ENCODE results near the gene MYO5B. TPM values are rescaled to one million over a fixed set of nuclear protein-coding genes. Genes with fewer than 3 reads are reported as not detected.

The MYO5B gene
- total and polyA plus RNA-seq, 4 donors = 5.4 to 23.4 (median 11.4) TPM

DNA sequence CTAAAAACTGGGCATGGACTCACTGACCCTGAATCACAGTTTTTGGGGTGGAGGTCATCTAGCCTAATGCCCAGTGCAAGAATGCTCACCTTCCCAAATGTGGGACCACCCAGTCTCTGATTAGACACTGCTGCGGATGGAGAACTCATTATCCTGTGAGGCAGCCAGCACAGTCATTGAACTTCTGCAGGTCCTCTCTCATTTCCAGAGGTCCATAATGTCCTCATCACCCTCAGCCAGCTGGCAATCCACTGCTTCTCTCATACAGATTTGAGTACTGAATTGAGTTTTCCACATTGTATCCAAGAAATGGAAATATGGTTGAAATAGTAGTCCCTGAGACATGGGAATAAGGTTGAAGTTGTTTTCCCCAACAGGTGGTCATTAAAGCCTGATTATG is 5.0 kb upstream of the MYO5B start:
- Histone ChIP-seq H3K9ac (ENCODE audit: low read depth in 1 of 2, low read length in 2 of 2) (no peak overlapping the region), H3K4me3 (ENCODE audit: low read depth in 1 of 3, low read length in 3 of 3) (no peak overlapping the region), H3K36me3 (ENCODE audit: control insufficient read depth in 4 of 4, insufficient read depth in 3 of 4, low read depth in 1 of 4, low read length in 3 of 4) (no peaks in the 10 kb centered on the region), H3K27ac (ENCODE audit: low read depth in 1 of 2, low read length in 2 of 2) (no peak overlapping the region), H3K27me3 (ENCODE audit: control insufficient read depth in 4 of 4, insufficient read depth in 4 of 4, low read length in 3 of 4) (peaks cover 0 to 5% (median 0%) of the 10 kb centered on the region in 4 donors), H3K4me1 (ENCODE audit: control insufficient read depth in 4 of 4, insufficient read depth in 4 of 4, low read length in 3 of 4) (peaks cover 0 to 7% (median 5%) of the 10 kb centered on the region in 4 donors), H3K9me3 (ENCODE audit: control insufficient read depth in 4 of 4, low read length in 3 of 4) (no peaks in the 10 kb centered on the region)
- no peak for DNase-seq (ENCODE audit: low spot score)
- TF ChIP-seq SP1 (IDR thresholded peaks at IDR 0.05) = no peak
- WGBS = 86% methylated on average over 1 of the region's 1 CpG

DNA sequence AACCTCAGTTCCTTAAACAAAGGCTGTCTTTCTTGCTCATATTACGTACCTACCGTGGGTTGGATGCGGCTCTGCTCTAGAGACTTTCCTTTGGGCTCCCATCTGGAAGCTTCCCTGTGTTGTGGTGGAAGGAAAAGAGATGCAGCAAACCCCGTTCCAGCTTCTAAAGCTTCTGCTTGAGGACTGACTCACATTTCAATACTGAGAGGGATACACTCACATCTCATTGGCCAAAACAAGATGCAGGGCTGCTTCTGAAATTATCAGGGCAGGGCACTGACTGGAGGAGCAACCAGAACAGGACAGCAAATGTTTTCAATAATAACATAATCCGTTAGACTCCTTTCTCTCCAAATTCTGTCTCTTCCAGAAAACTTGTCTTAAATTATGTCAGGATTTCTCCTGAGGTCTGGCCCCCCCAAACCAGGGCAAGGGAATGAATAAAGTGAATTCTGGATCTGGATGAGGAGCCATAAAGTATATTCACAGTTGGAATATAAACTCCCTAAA is 4.5 kb upstream of the MYO5B start:
- 86% methylated on average over 5 of the region's 5 CpGs for WGBS
- peaks cover 0 to 7% (median 5%) of the 10 kb centered on the region in 4 donors for H3K4me1 ChIP-seq (ENCODE audit: control insufficient read depth in 4 of 4, insufficient read depth in 4 of 4, low read length in 3 of 4)
- peaks cover 0 to 5% (median 0%) of the 10 kb centered on the region in 4 donors for H3K27me3 ChIP-seq (ENCODE audit: control insufficient read depth in 4 of 4, insufficient read depth in 4 of 4, low read length in 3 of 4)
- DNase-seq (ENCODE audit: low spot score) = no peak
- no peak overlapping the region for H3K27ac ChIP-seq (ENCODE audit: low read depth in 1 of 2, low read length in 2 of 2)
- no peak overlapping the region for H3K9ac ChIP-seq (ENCODE audit: low read depth in 1 of 2, low read length in 2 of 2)
- no peak for TF ChIP-seq GABPA (IDR thresholded peaks at IDR 0.05 in 1 of 2, conservative IDR thresholded peaks at IDR 0.05 in 1 of 2)
- TF ChIP-seq HNF4A (conservative IDR thresholded peaks at IDR 0.05) = no peak
- TF ChIP-seq, protein P1, sequence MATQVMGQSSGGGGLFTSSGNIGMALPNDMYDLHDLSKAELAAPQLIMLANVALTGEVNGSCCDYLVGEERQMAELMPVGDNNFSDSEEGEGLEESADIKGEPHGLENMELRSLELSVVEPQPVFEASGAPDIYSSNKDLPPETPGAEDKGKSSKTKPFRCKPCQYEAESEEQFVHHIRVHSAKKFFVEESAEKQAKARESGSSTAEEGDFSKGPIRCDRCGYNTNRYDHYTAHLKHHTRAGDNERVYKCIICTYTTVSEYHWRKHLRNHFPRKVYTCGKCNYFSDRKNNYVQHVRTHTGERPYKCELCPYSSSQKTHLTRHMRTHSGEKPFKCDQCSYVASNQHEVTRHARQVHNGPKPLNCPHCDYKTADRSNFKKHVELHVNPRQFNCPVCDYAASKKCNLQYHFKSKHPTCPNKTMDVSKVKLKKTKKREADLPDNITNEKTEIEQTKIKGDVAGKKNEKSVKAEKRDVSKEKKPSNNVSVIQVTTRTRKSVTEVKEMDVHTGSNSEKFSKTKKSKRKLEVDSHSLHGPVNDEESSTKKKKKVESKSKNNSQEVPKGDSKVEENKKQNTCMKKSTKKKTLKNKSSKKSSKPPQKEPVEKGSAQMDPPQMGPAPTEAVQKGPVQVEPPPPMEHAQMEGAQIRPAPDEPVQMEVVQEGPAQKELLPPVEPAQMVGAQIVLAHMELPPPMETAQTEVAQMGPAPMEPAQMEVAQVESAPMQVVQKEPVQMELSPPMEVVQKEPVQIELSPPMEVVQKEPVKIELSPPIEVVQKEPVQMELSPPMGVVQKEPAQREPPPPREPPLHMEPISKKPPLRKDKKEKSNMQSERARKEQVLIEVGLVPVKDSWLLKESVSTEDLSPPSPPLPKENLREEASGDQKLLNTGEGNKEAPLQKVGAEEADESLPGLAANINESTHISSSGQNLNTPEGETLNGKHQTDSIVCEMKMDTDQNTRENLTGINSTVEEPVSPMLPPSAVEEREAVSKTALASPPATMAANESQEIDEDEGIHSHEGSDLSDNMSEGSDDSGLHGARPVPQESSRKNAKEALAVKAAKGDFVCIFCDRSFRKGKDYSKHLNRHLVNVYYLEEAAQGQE (IDR thresholded peaks at IDR 0.05) = no peak
- no peak for TF ChIP-seq FOXA1 (IDR thresholded peaks at IDR 0.05)
- TF ChIP-seq EGR1 (IDR thresholded peaks at IDR 0.05; ENCODE audit: low read depth in 2 of 2) = no peak
- no peak for TF ChIP-seq JUND (IDR thresholded peaks at IDR 0.05)
- no peak for TF ChIP-seq ATF3 (IDR thresholded peaks at IDR 0.05)
- TF ChIP-seq YY1 (IDR thresholded peaks at IDR 0.05) = no peak
- TF ChIP-seq SP1 (IDR thresholded peaks at IDR 0.05) = no peak
- H3K4me3 ChIP-seq (ENCODE audit: low read depth in 1 of 3, low read length in 3 of 3) = no peak overlapping the region
- no peaks in the 10 kb centered on the region for H3K9me3 ChIP-seq (ENCODE audit: control insufficient read depth in 4 of 4, low read length in 3 of 4)
- H3K36me3 ChIP-seq (ENCODE audit: control insufficient read depth in 4 of 4, insufficient read depth in 3 of 4, low read depth in 1 of 4, low read length in 3 of 4) = no peaks in the 10 kb centered on the region

DNA sequence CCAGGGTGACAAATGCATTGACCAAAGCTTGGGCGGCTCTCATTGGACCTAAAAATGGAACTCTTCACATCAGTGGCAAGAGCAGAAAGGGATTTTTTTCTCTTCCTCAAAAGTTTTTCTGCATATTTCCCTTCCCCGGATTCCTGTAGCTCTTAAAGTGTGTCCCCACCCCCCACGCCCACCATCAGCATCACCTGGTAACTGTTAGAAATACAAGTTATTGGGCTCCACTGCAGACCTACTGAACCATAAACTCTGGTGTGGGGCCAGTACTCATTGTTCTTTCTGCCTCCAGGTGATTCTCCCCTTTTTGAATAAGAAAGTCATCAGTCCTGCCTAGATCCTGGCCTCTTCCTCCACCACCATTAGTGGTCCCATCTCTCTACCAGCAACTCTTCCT is 1.3 kb upstream of the MYO5B start:
- Histone ChIP-seq H3K27ac (ENCODE audit: low read depth in 1 of 2, low read length in 2 of 2) (no peak overlapping the region), H3K36me3 (ENCODE audit: control insufficient read depth in 4 of 4, insufficient read depth in 3 of 4, low read depth in 1 of 4, low read length in 3 of 4) (no peaks in the 10 kb centered on the region), H3K4me3 (ENCODE audit: low read depth in 1 of 3, low read length in 3 of 3) (no peak overlapping the region), H3K9me3 (ENCODE audit: control insufficient read depth in 4 of 4, low read length in 3 of 4) (no peaks in the 10 kb centered on the region), H3K9ac (ENCODE audit: low read depth in 1 of 2, low read length in 2 of 2) (no peak overlapping the region), H3K27me3 (ENCODE audit: control insufficient read depth in 4 of 4, insufficient read depth in 4 of 4, low read length in 3 of 4) (no peaks in the 10 kb centered on the region), H3K4me1 (ENCODE audit: control insufficient read depth in 4 of 4, insufficient read depth in 4 of 4, low read length in 3 of 4) (peaks cover 2 to 18% (median 11%) of the 10 kb centered on the region in 4 donors)
- DNase-seq (ENCODE audit: low spot score) = no peak
- TF ChIP-seq TAF1 (conservative IDR thresholded peaks at IDR 0.05) (no peak), FOXA1 (IDR thresholded peaks at IDR 0.05) (no peak), HNF4G (IDR thresholded peaks at IDR 0.05) (no peak), EGR1 (IDR thresholded peaks at IDR 0.05; ENCODE audit: low read depth in 2 of 2) (no peak), HNF4A (conservative IDR thresholded peaks at IDR 0.05) (no peak), JUND (IDR thresholded peaks at IDR 0.05) (no peak), GABPA (IDR thresholded peaks at IDR 0.05 in 1 of 2, conservative IDR thresholded peaks at IDR 0.05 in 1 of 2) (no peak)
- TF ChIP-seq, protein P2, sequence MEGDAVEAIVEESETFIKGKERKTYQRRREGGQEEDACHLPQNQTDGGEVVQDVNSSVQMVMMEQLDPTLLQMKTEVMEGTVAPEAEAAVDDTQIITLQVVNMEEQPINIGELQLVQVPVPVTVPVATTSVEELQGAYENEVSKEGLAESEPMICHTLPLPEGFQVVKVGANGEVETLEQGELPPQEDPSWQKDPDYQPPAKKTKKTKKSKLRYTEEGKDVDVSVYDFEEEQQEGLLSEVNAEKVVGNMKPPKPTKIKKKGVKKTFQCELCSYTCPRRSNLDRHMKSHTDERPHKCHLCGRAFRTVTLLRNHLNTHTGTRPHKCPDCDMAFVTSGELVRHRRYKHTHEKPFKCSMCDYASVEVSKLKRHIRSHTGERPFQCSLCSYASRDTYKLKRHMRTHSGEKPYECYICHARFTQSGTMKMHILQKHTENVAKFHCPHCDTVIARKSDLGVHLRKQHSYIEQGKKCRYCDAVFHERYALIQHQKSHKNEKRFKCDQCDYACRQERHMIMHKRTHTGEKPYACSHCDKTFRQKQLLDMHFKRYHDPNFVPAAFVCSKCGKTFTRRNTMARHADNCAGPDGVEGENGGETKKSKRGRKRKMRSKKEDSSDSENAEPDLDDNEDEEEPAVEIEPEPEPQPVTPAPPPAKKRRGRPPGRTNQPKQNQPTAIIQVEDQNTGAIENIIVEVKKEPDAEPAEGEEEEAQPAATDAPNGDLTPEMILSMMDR (IDR thresholded peaks at IDR 0.05; ENCODE audit: low read depth, low read length, missing input control) = no peak
- WGBS = 92% methylated on average over 3 of the region's 3 CpGs

Data from liver (tissue), 9 donors.